ENCODE data around the gene CELA1.
"Not testable (repeated sequence)": the region's sequence is repeated elsewhere in the genome, so short reads cannot be mapped to it uniquely, and the experiment has no call there.

The CELA1 gene

GRCh38 chr12:51337336-51337735, 9.1 kb downstream of the CELA1 start:
- CTCF ChIA-PET: interaction anchor here (1.0 to 27.3 kb wide), 3 partner anchors 13 to 76 kb away, joined by 3 to 666 read pairs (median 38); partner anchors contain the start of gene BIN2

GRCh38 chr12:51335931-51336330, 10.5 kb downstream of the CELA1 start:
- DNase-seq: peak in 2 of 3 donors; percentile 60 to 63
- Histone ChIP-seq H3K4me3 (ENCODE audit: control insufficient read depth in 1 of 7, extremely low read depth in 1 of 7, insufficient read depth in 4 of 7, low read depth in 2 of 7, low read length in 6 of 7) (no peak overlapping the region), H3K27me3 (replicated peaks in 2 of 5; ENCODE audit: control insufficient read depth in 4 of 5, insufficient read depth in 5 of 5, low read length in 4 of 5) (no peaks in the 10 kb centered on the region), H3K27ac (ENCODE audit: insufficient read depth in 1 of 2, low read depth in 1 of 2, low read length in 2 of 2, poor library complexity in 1 of 2, severe bottlenecking in 2 of 2) (no peak overlapping the region), H3K4me1 (ENCODE audit: control extremely low read depth in 1 of 4, control insufficient read depth in 4 of 4, insufficient read depth in 4 of 4, low read length in 3 of 4) (peaks cover 10 to 25% (median 21%) of the 10 kb centered on the region in 4 experiments), H3K36me3 (ENCODE audit: control insufficient read depth in 4 of 4, insufficient read depth in 4 of 4, low read length in 3 of 4) (peaks cover 0 to 2% (median 0%) of the 10 kb centered on the region in 4 experiments), H3K9me3 (ENCODE audit: control extremely low read depth in 1 of 5, control insufficient read depth in 4 of 5, insufficient read depth in 2 of 5, low read depth in 1 of 5, low read length in 4 of 5) (no peaks in the 10 kb centered on the region)
- POLR2A ChIA-PET: interaction anchor here (0.6 to 1.4 kb wide), 2 partner anchors 9 to 32 kb away, joined by 3 to 4 read pairs; no protein-coding TSS in a partner anchor
- CTCF ChIA-PET: interaction anchor here (1.4 to 27.3 kb wide), 2 partner anchors 21 to 82 kb away, joined by 3 to 666 read pairs; partner anchors contain the start of gene BIN2
- 45% methylated on average over 2 of the region's 2 CpGs for WGBS (ENCODE audit: insufficient coverage)

More at GRCh38 chr12:51337336-51337735, 9.1 kb downstream of the CELA1 start:
- H3K27ac ChIP-seq (ENCODE audit: insufficient read depth in 1 of 2, low read depth in 1 of 2, low read length in 2 of 2, poor library complexity in 1 of 2, severe bottlenecking in 2 of 2); H3K36me3 ChIP-seq (ENCODE audit: control insufficient read depth in 4 of 4, insufficient read depth in 4 of 4, low read length in 3 of 4); H3K4me3 ChIP-seq (ENCODE audit: control insufficient read depth in 1 of 7, extremely low read depth in 1 of 7, insufficient read depth in 4 of 7, low read depth in 2 of 7, low read length in 6 of 7); POLR2A ChIA-PET; DNase-seq; H3K9me3 ChIP-seq (ENCODE audit: control extremely low read depth in 1 of 5, control insufficient read depth in 4 of 5, insufficient read depth in 2 of 5, low read depth in 1 of 5, low read length in 4 of 5); H3K27me3 ChIP-seq (replicated peaks in 2 of 5; ENCODE audit: control insufficient read depth in 4 of 5, insufficient read depth in 5 of 5, low read length in 4 of 5): not testable (repeated sequence)
- peaks cover 12 to 32% (median 25%) of the 10 kb centered on the region in 4 experiments for H3K4me1 ChIP-seq (ENCODE audit: control extremely low read depth in 1 of 4, control insufficient read depth in 4 of 4, insufficient read depth in 4 of 4, low read length in 3 of 4)

- POLR2A ChIA-PET: no interaction called here
- Histone ChIP-seq H3K9me3 (ENCODE audit: control extremely low read depth in 1 of 5, control insufficient read depth in 4 of 5, insufficient read depth in 2 of 5, low read depth in 1 of 5, low read length in 4 of 5) (no peaks in the 10 kb centered on the region), H3K4me1 (ENCODE audit: control extremely low read depth in 1 of 4, control insufficient read depth in 4 of 4, insufficient read depth in 4 of 4, low read length in 3 of 4) (peaks cover 13 to 32% (median 27%) of the 10 kb centered on the region in 4 experiments), H3K36me3 (ENCODE audit: control insufficient read depth in 4 of 4, insufficient read depth in 4 of 4, low read length in 3 of 4) (peaks cover 0 to 2% (median 0%) of the 10 kb centered on the region in 4 experiments), H3K27me3 (replicated peaks in 2 of 5; ENCODE audit: control insufficient read depth in 4 of 5, insufficient read depth in 5 of 5, low read length in 4 of 5) (no peaks in the 10 kb centered on the region), H3K4me3 (ENCODE audit: control insufficient read depth in 1 of 7, extremely low read depth in 1 of 7, insufficient read depth in 4 of 7, low read depth in 2 of 7, low read length in 6 of 7) (no peak overlapping the region), H3K27ac (ENCODE audit: insufficient read depth in 1 of 2, low read depth in 1 of 2, low read length in 2 of 2, poor library complexity in 1 of 2, severe bottlenecking in 2 of 2) (no peak overlapping the region)
- CTCF ChIA-PET: interaction anchor here (1.7 to 27.3 kb wide), 2 partner anchors 20 to 54 kb away, joined by 3 to 666 read pairs; partner anchors contain the start of gene BIN2
- peak in 2 of 3 donors; percentile 27 to 33 for DNase-seq
- WGBS (ENCODE audit: insufficient coverage): 75% methylated on average over 4 of the region's 4 CpGs
Measured at GRCh38 chr12:51334764-51335163, 11.7 kb downstream of the CELA1 start.

- peaks cover 0 to 2% (median 0%) of the 10 kb centered on the region in 4 experiments for H3K36me3 ChIP-seq (ENCODE audit: control insufficient read depth in 4 of 4, insufficient read depth in 4 of 4, low read length in 3 of 4)
- CTCF ChIA-PET: interaction anchor here (1.7 to 27.3 kb wide), 3 partner anchors 8 to 53 kb away, joined by 3 to 666 read pairs (median 28); partner anchors contain the start of gene BIN2
- no peaks in the 10 kb centered on the region for H3K9me3 ChIP-seq (ENCODE audit: control extremely low read depth in 1 of 5, control insufficient read depth in 4 of 5, insufficient read depth in 2 of 5, low read depth in 1 of 5, low read length in 4 of 5)
- H3K27me3 ChIP-seq (replicated peaks in 2 of 5; ENCODE audit: control insufficient read depth in 4 of 5, insufficient read depth in 5 of 5, low read length in 4 of 5): no peaks in the 10 kb centered on the region
- no peak for DNase-seq
- 100% methylated on average over 4 of the region's 6 CpGs for WGBS (ENCODE audit: insufficient coverage)
- H3K4me1 ChIP-seq (ENCODE audit: control extremely low read depth in 1 of 4, control insufficient read depth in 4 of 4, insufficient read depth in 4 of 4, low read length in 3 of 4): peaks cover 25 to 44% (median 40%) of the 10 kb centered on the region in 4 experiments
- H3K27ac ChIP-seq (ENCODE audit: insufficient read depth in 1 of 2, low read depth in 1 of 2, low read length in 2 of 2, poor library complexity in 1 of 2, severe bottlenecking in 2 of 2): no peak overlapping the region
- H3K4me3 ChIP-seq (ENCODE audit: control insufficient read depth in 1 of 7, extremely low read depth in 1 of 7, insufficient read depth in 4 of 7, low read depth in 2 of 7, low read length in 6 of 7): no peak overlapping the region
- POLR2A ChIA-PET: interaction anchor here (1.2 kb wide), 1 partner anchor 10 kb away, joined by 3 read pairs; the partner anchor contains the start of gene BIN2
Measured at GRCh38 chr12:51333536-51333935, 12.9 kb downstream of the CELA1 start.

GRCh38 chr12:51330186-51330585, 16.3 kb downstream of the CELA1 start:
- POLR2A ChIA-PET: interaction anchor here (0.6 kb wide), 1 partner anchor 434 kb away, joined by 3 read pairs; no protein-coding TSS in a partner anchor
- DNase-seq: no peak
- H3K27ac ChIP-seq (ENCODE audit: insufficient read depth in 1 of 2, low read depth in 1 of 2, low read length in 2 of 2, poor library complexity in 1 of 2, severe bottlenecking in 2 of 2): peak overlapping the region in 1 of 2 experiments; percentile 47
- no peaks in the 10 kb centered on the region for H3K9me3 ChIP-seq (ENCODE audit: control extremely low read depth in 1 of 5, control insufficient read depth in 4 of 5, insufficient read depth in 2 of 5, low read depth in 1 of 5, low read length in 4 of 5)
- peaks cover 0 to 2% (median 0%) of the 10 kb centered on the region in 4 experiments for H3K36me3 ChIP-seq (ENCODE audit: control insufficient read depth in 4 of 4, insufficient read depth in 4 of 4, low read length in 3 of 4)
- H3K4me3 ChIP-seq (ENCODE audit: control insufficient read depth in 1 of 7, extremely low read depth in 1 of 7, insufficient read depth in 4 of 7, low read depth in 2 of 7, low read length in 6 of 7): peak overlapping the region in 3 of 7 experiments; percentile 8 to 61 (median 22)
- no peaks in the 10 kb centered on the region for H3K27me3 ChIP-seq (replicated peaks in 2 of 5; ENCODE audit: control insufficient read depth in 4 of 5, insufficient read depth in 5 of 5, low read length in 4 of 5)
- CTCF ChIA-PET: interaction anchor here (4.4 to 27.3 kb wide), 2 partner anchors 11 to 16 kb away, joined by 28 to 666 read pairs; partner anchors contain the start of gene BIN2
- peaks cover 37 to 60% (median 55%) of the 10 kb centered on the region in 4 experiments for H3K4me1 ChIP-seq (ENCODE audit: control extremely low read depth in 1 of 4, control insufficient read depth in 4 of 4, insufficient read depth in 4 of 4, low read length in 3 of 4)

- Histone ChIP-seq H3K36me3 (ENCODE audit: control insufficient read depth in 4 of 4, insufficient read depth in 4 of 4, low read length in 3 of 4) (no peaks in the 10 kb centered on the region), H3K27me3 (replicated peaks in 2 of 5; ENCODE audit: control insufficient read depth in 4 of 5, insufficient read depth in 5 of 5, low read length in 4 of 5) (no peaks in the 10 kb centered on the region), H3K9me3 (ENCODE audit: control extremely low read depth in 1 of 5, control insufficient read depth in 4 of 5, insufficient read depth in 2 of 5, low read depth in 1 of 5, low read length in 4 of 5) (no peaks in the 10 kb centered on the region), H3K4me1 (ENCODE audit: control extremely low read depth in 1 of 4, control insufficient read depth in 4 of 4, insufficient read depth in 4 of 4, low read length in 3 of 4) (peaks cover 41 to 60% (median 58%) of the 10 kb centered on the region in 4 experiments), H3K4me3 (ENCODE audit: control insufficient read depth in 1 of 7, extremely low read depth in 1 of 7, insufficient read depth in 4 of 7, low read depth in 2 of 7, low read length in 6 of 7) (peak overlapping the region in 4 of 7 experiments; percentile 22 to 61 (median 40)), H3K27ac (ENCODE audit: insufficient read depth in 1 of 2, low read depth in 1 of 2, low read length in 2 of 2, poor library complexity in 1 of 2, severe bottlenecking in 2 of 2) (peak overlapping the region in 1 of 2 experiments; percentile 47)
- 19% methylated on average over 5 of the region's 5 CpGs for WGBS (ENCODE audit: insufficient coverage)
- ChIA-PET POLR2A (interaction anchor here (0.6 kb wide), 1 partner anchor 433 kb away, joined by 3 read pairs; no protein-coding TSS in a partner anchor), CTCF (interaction anchor here (4.4 to 27.3 kb wide), 2 partner anchors 12 to 15 kb away, joined by 28 to 666 read pairs; partner anchors contain the start of gene BIN2)
- DNase-seq: peak in 2 of 3 donors; percentile 45 to 57
Measured at GRCh38 chr12:51329742-51330141, 16.7 kb downstream of the CELA1 start.

- Histone ChIP-seq H3K36me3 (ENCODE audit: control insufficient read depth in 4 of 4, insufficient read depth in 4 of 4, low read length in 3 of 4) (no peaks in the 10 kb centered on the region), H3K9me3 (ENCODE audit: control extremely low read depth in 1 of 5, control insufficient read depth in 4 of 5, insufficient read depth in 2 of 5, low read depth in 1 of 5, low read length in 4 of 5) (no peaks in the 10 kb centered on the region), H3K4me1 (ENCODE audit: control extremely low read depth in 1 of 4, control insufficient read depth in 4 of 4, insufficient read depth in 4 of 4, low read length in 3 of 4) (peaks cover 41 to 69% (median 66%) of the 10 kb centered on the region in 4 experiments), H3K27me3 (replicated peaks in 2 of 5; ENCODE audit: control insufficient read depth in 4 of 5, insufficient read depth in 5 of 5, low read length in 4 of 5) (no peaks in the 10 kb centered on the region), H3K27ac (ENCODE audit: insufficient read depth in 1 of 2, low read depth in 1 of 2, low read length in 2 of 2, poor library complexity in 1 of 2, severe bottlenecking in 2 of 2) (no peak overlapping the region), H3K4me3 (ENCODE audit: control insufficient read depth in 1 of 7, extremely low read depth in 1 of 7, insufficient read depth in 4 of 7, low read depth in 2 of 7, low read length in 6 of 7) (peak overlapping the region in 1 of 7 experiments; percentile 30)
- POLR2A ChIA-PET: no interaction called here
- no peak for DNase-seq
- WGBS (ENCODE audit: insufficient coverage): 92% methylated on average over 4 of the region's 4 CpGs
- CTCF ChIA-PET: interaction anchor here (0.5 to 29.0 kb wide), 3 partner anchors 14 to 43 kb away, joined by 3 to 666 read pairs (median 15); partner anchors contain the start of gene CELA1
Measured at GRCh38 chr12:51328587-51328986, 17.9 kb downstream of the CELA1 start.

Data from common myeloid progenitor, CD34-positive (primary cell).